ENCODE data around the gene METTL8. TPM values are rescaled to one million over a fixed set of nuclear protein-coding genes. Genes with fewer than 3 reads are reported as not detected.

METTL8 gene
- polyA plus RNA-seq, 2 of the 4 experiments (the other 2 are of a cell fraction), result 21.8 to 58.3 TPM

DNA sequence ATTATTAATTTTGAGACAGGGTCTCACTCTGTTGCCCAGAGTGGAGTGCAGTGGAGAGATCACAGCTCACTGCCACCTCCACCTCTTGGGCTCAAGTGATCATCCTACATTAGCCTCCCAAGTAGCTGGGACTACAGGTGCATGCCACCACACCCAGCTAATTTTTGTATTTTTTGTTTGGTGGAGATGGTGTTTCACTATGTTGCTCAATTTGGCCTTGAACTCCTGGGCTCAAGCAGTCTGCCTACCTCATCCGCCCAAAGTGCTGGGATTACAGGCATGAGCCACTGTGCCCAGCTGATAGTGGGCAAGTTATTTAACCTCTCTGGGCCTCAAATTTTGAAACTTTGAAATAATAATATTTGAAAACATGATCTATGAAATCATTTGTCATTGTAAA lies 26.7 kb upstream of the METTL8 start:
- TF ChIP-seq KDM1A (IDR thresholded peaks at IDR 0.05; ENCODE audit: low read depth), result no peak
- no peak for TF ChIP-seq TP53 (CRISPR knock-in tag; IDR thresholded peaks at IDR 0.05)
- TF ChIP-seq EHMT2 (IDR thresholded peaks at IDR 0.05; ENCODE audit: low read depth), result no peak
- TF ChIP-seq HEYL (CRISPR knock-in tag; IDR thresholded peaks at IDR 0.05), result no peak
- TF ChIP-seq HDAC2 (IDR thresholded peaks at IDR 0.05), result no peak
- TF ChIP-seq, protein P1, sequence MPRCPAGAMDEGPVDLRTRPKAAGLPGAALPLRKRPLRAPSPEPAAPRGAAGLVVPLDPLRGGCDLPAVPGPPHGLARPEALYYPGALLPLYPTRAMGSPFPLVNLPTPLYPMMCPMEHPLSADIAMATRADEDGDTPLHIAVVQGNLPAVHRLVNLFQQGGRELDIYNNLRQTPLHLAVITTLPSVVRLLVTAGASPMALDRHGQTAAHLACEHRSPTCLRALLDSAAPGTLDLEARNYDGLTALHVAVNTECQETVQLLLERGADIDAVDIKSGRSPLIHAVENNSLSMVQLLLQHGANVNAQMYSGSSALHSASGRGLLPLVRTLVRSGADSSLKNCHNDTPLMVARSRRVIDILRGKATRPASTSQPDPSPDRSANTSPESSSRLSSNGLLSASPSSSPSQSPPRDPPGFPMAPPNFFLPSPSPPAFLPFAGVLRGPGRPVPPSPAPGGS (IDR thresholded peaks at IDR 0.05), result no peak
- no peak for TF ChIP-seq EHF (CRISPR knock-in tag; IDR thresholded peaks at IDR 0.05)
- TF ChIP-seq MYC (IDR thresholded peaks at IDR 0.05; ENCODE audit: borderline replicate concordance, low read length), result no peak
- TF ChIP-seq POLR2AphosphoS2 (conservative IDR thresholded peaks at IDR 0.05; ENCODE audit: low read length), result no peak
- no peak for TF ChIP-seq FOXS1 (CRISPR knock-in tag; IDR thresholded peaks at IDR 0.05)
- no peak for TF ChIP-seq CHD4 (IDR thresholded peaks at IDR 0.05; ENCODE audit: borderline replicate concordance)
- TF ChIP-seq, protein P2, sequence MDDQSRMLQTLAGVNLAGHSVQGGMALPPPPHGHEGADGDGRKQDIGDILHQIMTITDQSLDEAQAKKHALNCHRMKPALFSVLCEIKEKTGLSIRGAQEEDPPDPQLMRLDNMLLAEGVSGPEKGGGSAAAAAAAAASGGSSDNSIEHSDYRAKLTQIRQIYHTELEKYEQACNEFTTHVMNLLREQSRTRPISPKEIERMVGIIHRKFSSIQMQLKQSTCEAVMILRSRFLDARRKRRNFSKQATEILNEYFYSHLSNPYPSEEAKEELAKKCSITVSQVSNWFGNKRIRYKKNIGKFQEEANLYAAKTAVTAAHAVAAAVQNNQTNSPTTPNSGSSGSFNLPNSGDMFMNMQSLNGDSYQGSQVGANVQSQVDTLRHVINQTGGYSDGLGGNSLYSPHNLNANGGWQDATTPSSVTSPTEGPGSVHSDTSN (IDR thresholded peaks at IDR 0.05), result no peak
- TF ChIP-seq RARB (CRISPR knock-in tag; IDR thresholded peaks at IDR 0.05), result no peak
- Histone ChIP-seq H3K4me1 (no peaks in the 10 kb centered on the region), H3K27ac (no peak overlapping the region), H3K9me3 (peaks cover 13% of the 10 kb centered on the region; the same call in 2 of the 3 replicates), H3K4me2 (no peak overlapping the region), H3K4me3 (no peak overlapping the region)
- ChIA-PET POLR2A (no interaction called here), CTCF (no interaction called here)
- DNase-seq (ENCODE audit: low read depth in 1 of 2, low spot score in 1 of 2) (no peak), ATAC-seq (no peak), FAIRE-seq (no peak)
- whole genome bisulfite sequencing (ENCODE audit: missing lambda C conversion rate), result 100% methylated on average over 1 of the region's 1 CpG

DNA sequence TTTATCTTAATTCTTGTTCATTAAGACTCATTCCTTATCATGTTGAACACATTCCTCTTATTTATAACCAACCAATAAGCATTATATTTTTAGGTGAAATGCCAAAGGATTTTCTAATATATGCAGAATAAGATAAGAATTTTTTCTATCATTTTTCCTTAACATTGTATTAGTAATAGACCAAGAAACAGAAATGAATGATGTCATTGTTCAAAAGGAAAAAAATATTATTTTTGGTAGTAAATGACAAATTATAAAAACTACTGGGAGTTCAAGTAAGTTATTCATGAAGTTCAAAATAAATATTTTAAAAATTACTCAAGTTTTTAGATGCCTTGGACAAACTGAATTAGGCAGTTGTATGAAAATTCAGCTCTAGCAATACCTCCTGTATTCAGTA lies 25.7 kb upstream of the METTL8 start:
- no peak for DNase-seq (ENCODE audit: low read depth in 1 of 2, low spot score in 1 of 2)
- H3K27ac ChIP-seq, result no peak overlapping the region
- H3K4me2 ChIP-seq, result no peak overlapping the region
- ChIA-PET POLR2A (interaction anchor here (1.0 kb wide), 1 partner anchor 26 kb away, joined by 4 read pairs; the partner anchor contains the start of genes DCAF17 and METTL8), CTCF (interaction anchor here (0.6 to 1.0 kb wide), 2 partner anchors 10 to 30 kb away, joined by 3 read pairs; no protein-coding TSS in a partner anchor)
- ATAC-seq, result no peak
- no peak for FAIRE-seq
- H3K4me1 ChIP-seq, result no peaks in the 10 kb centered on the region
- H3K4me3 ChIP-seq, result no peak overlapping the region
- TF ChIP-seq ZFP36 (IDR thresholded peaks at IDR 0.05; ENCODE audit: borderline replicate concordance, partially characterized antibody), result no peak
- TF ChIP-seq FOXS1 (CRISPR knock-in tag; IDR thresholded peaks at IDR 0.05), result no peak
- TF ChIP-seq RCOR1 (IDR thresholded peaks at IDR 0.05; ENCODE audit: low read depth, low read length), result no peak
- no peak for TF ChIP-seq JUNB (IDR thresholded peaks at IDR 0.05)
- TF ChIP-seq, protein P3, sequence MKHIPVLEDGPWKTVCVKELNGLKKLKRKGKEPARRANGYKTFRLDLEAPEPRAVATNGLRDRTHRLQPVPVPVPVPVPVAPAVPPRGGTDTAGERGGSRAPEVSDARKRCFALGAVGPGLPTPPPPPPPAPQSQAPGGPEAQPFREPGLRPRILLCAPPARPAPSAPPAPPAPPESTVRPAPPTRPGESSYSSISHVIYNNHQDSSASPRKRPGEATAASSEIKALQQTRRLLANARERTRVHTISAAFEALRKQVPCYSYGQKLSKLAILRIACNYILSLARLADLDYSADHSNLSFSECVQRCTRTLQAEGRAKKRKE (CRISPR knock-in tag; IDR thresholded peaks at IDR 0.05; ENCODE audit: low read depth), result no peak
- peaks cover 13% of the 10 kb centered on the region; the same call in 2 of the 3 replicates for H3K9me3 ChIP-seq

DNA sequence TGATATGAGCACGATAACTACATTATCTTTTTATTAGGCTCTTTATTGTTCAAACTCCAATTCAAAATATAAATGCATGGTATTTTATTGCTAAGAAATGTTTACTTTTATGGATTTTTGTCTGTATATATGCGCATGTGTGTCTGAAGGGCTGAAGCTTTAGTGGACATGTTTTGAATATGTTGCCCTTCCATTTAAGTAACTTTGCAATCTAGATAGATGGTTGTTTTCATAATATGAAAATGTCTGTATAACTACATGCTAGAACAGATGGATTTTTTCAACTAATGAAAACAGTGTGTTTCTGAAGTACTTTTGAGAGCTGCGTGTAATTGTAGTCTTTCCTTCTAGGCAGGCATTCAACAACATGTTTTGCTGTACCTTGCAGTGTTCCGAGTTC lies 19.0 kb upstream of the METTL8 start:
- TF ChIP-seq POLR2AphosphoS2 (conservative IDR thresholded peaks at IDR 0.05; ENCODE audit: low read length) (no peak), MAZ (IDR thresholded peaks at IDR 0.05; ENCODE audit: borderline replicate concordance, low read depth, low read length) (no peak), KDM5A (IDR thresholded peaks at IDR 0.05) (no peak), PHF8 (IDR thresholded peaks at IDR 0.05; ENCODE audit: borderline replicate concordance, low read depth) (no peak)
- H3K4me2 ChIP-seq, result no peak overlapping the region
- POLR2A ChIA-PET, result no interaction called here
- no peak for FAIRE-seq
- H3K27ac ChIP-seq, result no peak overlapping the region
- H3K4me1 ChIP-seq, result no peaks in the 10 kb centered on the region
- H3K4me3 ChIP-seq, result no peak overlapping the region
- CTCF ChIA-PET, result interaction anchor here (0.9 to 1.4 kb wide), 2 partner anchors 20 to 523 kb away, joined by 3 read pairs; partner anchors contain the start of gene GORASP2
- peaks cover 5% of the 10 kb centered on the region; the same call in 1 of the 3 replicates for H3K9me3 ChIP-seq
- 94% methylated on average over 4 of the region's 4 CpGs for WGBS (ENCODE audit: missing lambda C conversion rate)
- ATAC-seq, result no peak
- no peak for DNase-seq (ENCODE audit: low read depth in 1 of 2, low spot score in 1 of 2)

Data from A549 (cell line).